SK-N-SH (cell line): ENCODE measurements around the gene NBPF3.

ENCODE experiments used
- CHD2 ChIP-seq: fragments of 150-350 bp; IDR thresholded peaks from 2 replicates; pipeline ENCODE4 v1.6.1; 2018; ENCODE audit warnings: low read length; ENCODE audit not compliant: partially characterized antibody
- CTCF ChIP-seq: fragments of 200-600 bp; sonication (generic); IDR thresholded peaks from 2 replicates; pipeline ENCODE4 v1.6.1; 2017; ENCODE audit warnings: antibody characterized with exemption, mild to moderate bottlenecking, moderate library complexity
- GABPA ChIP-seq: IDR thresholded peaks from 2 replicates; pipeline ENCODE4 v1.4.0; 2012; ENCODE audit warnings: low read depth, mild to moderate bottlenecking
- JUND ChIP-seq: IDR thresholded peaks from 2 replicates; pipeline ENCODE4 v1.4.0; 2012
- POLR2AphosphoS5 ChIP-seq: IDR thresholded peaks from 2 replicates; pipeline ENCODE4 v1.6.1; 2012; ENCODE audit warnings: low read depth, low read length
- RCOR1 ChIP-seq: fragments of 150-350 bp; IDR thresholded peaks from 2 replicates; pipeline ENCODE4 v1.6.1; 2017; ENCODE audit warnings: antibody characterized with exemption, low read length
- RFX5 ChIP-seq: IDR thresholded peaks from 2 replicates; pipeline ENCODE4 v1.6.1; 2012; ENCODE audit warnings: mild to moderate bottlenecking, improper control_type of control experiment, low read length
- SIN3A ChIP-seq: IDR thresholded peaks from 2 replicates; pipeline ENCODE4 v1.6.1; 2012; ENCODE audit warnings: low read depth, mild to moderate bottlenecking, low read length, moderate library complexity, borderline replicate concordance
- SMC3 ChIP-seq: IDR thresholded peaks from 2 replicates; pipeline ENCODE4 v1.6.1; 2012; ENCODE audit warnings: low read depth, low read length, improper control_type of control experiment
- TEAD4 ChIP-seq: IDR thresholded peaks from 2 replicates; pipeline ENCODE4 v1.4.0; 2012; ENCODE audit warnings: mild to moderate bottlenecking, borderline replicate concordance; ENCODE audit not compliant: insufficient read depth
- TF ChIP-seq, protein P1 (sequence below): fragments of 150-350 bp; IDR thresholded peaks from 2 replicates; pipeline ENCODE4 v1.6.1; 2016; ENCODE audit warnings: mild to moderate bottlenecking, low read depth, low read length
- TF ChIP-seq, protein P2 (sequence below): IDR thresholded peaks from 2 replicates; pipeline ENCODE4 v1.4.0; 2012; ENCODE audit warnings: low read depth, borderline replicate concordance
- TF ChIP-seq, protein P3 (sequence below): IDR thresholded peaks from 2 replicates; pipeline ENCODE4 v1.4.0; 2012; ENCODE audit warnings: low read depth

- TF ChIP-seq RFX5 = no peak
- no peak for TF ChIP-seq CTCF
- TF ChIP-seq GABPA = no peak
- no peak for TF ChIP-seq RCOR1
- TF ChIP-seq, protein P1, sequence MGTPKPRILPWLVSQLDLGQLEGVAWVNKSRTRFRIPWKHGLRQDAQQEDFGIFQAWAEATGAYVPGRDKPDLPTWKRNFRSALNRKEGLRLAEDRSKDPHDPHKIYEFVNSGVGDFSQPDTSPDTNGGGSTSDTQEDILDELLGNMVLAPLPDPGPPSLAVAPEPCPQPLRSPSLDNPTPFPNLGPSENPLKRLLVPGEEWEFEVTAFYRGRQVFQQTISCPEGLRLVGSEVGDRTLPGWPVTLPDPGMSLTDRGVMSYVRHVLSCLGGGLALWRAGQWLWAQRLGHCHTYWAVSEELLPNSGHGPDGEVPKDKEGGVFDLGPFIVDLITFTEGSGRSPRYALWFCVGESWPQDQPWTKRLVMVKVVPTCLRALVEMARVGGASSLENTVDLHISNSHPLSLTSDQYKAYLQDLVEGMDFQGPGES = no peak
- TF ChIP-seq JUND = no peak
- no peak for TF ChIP-seq POLR2AphosphoS5
- no peak for TF ChIP-seq SMC3
- TF ChIP-seq TEAD4 = no peak
- no peak for TF ChIP-seq SIN3A
- TF ChIP-seq, protein P2, sequence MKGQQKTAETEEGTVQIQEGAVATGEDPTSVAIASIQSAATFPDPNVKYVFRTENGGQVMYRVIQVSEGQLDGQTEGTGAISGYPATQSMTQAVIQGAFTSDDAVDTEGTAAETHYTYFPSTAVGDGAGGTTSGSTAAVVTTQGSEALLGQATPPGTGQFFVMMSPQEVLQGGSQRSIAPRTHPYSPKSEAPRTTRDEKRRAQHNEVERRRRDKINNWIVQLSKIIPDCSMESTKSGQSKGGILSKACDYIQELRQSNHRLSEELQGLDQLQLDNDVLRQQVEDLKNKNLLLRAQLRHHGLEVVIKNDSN = no peak
- TF ChIP-seq, protein P3, sequence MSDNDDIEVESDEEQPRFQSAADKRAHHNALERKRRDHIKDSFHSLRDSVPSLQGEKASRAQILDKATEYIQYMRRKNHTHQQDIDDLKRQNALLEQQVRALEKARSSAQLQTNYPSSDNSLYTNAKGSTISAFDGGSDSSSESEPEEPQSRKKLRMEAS = no peak
- TF ChIP-seq CHD2 = no peak
Measured at GRCh38 chr1:21495225-21495820, 55.4 kb downstream of the NBPF3 start.
